Measurements from ENCODE around the gene MYRFL. TPM values are rescaled to one million over a fixed set of nuclear protein-coding genes. Genes with fewer than 3 reads are reported as not detected.

Gene MYRFL
- total RNA-seq, 1 experiment from 2014 or later, result not detected

DNA sequence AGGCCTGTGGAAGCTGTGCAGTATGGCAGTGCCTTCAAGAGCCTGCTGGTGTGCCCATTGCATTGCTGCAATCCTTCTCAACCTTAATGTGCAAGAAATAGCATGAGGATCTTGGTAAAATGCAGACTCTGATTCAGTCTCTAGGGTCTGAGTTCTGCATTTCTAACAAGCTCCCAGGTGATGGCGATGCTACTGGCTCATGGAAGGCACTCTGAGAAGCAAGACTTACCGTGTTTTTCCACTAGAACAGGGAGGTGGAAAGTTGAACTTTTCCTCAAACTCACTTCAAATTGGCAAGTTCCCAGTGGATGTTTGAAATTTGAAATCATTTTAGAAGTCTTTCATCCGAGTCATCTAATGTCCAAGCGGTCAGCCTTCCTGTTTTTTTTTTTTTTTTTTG, 55.5 kb downstream of the MYRFL start:
- Histone ChIP-seq H3K4me3 (no peak overlapping the region), H3F3A (ENCODE audit: insufficient read depth, low read depth) (no peaks in the 10 kb centered on the region), H4K20me1 (ENCODE audit: insufficient read depth) (no peaks in the 10 kb centered on the region), H3K36me3 (ENCODE audit: low read depth) (no peaks in the 10 kb centered on the region), H3K9me2 (ENCODE audit: insufficient read depth) (no peaks in the 10 kb centered on the region), H3K79me2 (ENCODE audit: low read depth) (no peaks in the 10 kb centered on the region), H3K27ac (no peak overlapping the region), H2AFZ (no peak overlapping the region), H3K4me2 (no peak overlapping the region), H3K9me3 (ENCODE audit: insufficient read depth, low read depth) (no peaks in the 10 kb centered on the region), H3K4me1 (replicated peaks; ENCODE audit: insufficient read depth) (no peaks in the 10 kb centered on the region), H3K27me3 (ENCODE audit: insufficient read depth, low read depth) (no peaks in the 10 kb centered on the region)
- TF ChIP-seq, protein P1, sequence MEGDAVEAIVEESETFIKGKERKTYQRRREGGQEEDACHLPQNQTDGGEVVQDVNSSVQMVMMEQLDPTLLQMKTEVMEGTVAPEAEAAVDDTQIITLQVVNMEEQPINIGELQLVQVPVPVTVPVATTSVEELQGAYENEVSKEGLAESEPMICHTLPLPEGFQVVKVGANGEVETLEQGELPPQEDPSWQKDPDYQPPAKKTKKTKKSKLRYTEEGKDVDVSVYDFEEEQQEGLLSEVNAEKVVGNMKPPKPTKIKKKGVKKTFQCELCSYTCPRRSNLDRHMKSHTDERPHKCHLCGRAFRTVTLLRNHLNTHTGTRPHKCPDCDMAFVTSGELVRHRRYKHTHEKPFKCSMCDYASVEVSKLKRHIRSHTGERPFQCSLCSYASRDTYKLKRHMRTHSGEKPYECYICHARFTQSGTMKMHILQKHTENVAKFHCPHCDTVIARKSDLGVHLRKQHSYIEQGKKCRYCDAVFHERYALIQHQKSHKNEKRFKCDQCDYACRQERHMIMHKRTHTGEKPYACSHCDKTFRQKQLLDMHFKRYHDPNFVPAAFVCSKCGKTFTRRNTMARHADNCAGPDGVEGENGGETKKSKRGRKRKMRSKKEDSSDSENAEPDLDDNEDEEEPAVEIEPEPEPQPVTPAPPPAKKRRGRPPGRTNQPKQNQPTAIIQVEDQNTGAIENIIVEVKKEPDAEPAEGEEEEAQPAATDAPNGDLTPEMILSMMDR (conservative IDR thresholded peaks at IDR 0.05), result no peak
- TF ChIP-seq EZH2 (IDR thresholded peaks at IDR 0.05; ENCODE audit: low read depth), result no peak
- intact Hi-C loops (cut with micrococcal nuclease; ENCODE audit: unreplicated experiment), result no loop called here
- CTCF ChIA-PET, result no interaction called here
- DNase-seq, result no peak
- POLR2A ChIA-PET (ENCODE audit: unreplicated experiment), result interaction anchor here (0.6 kb wide), 1 partner anchor 315 kb away, joined by 10 read pairs; no protein-coding TSS in a partner anchor
- BruUV-seq (replicated peaks), result no TSS peak

DNA sequence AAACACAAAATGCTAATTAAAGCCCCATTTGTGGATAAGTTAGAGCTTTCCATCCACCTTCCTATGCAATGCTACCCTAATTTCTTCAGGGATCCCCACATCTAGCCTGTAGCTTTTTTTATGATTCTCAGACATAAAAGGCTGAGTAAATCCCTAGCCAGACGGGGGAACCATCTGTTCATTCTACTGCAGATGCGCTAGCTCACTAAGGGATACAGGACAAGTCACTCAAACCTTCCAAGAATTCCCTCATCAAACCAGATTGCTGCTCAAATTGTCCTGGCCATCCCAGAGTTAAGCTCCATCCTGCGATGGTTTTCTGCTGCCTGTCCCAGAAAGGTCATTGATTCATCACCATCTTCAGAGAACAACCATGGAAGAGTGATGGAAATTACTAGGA, 56.7 kb downstream of the MYRFL start:
- POLR2A ChIA-PET (ENCODE audit: unreplicated experiment), result no interaction called here
- H3K79me2 ChIP-seq (ENCODE audit: low read depth), result no peaks in the 10 kb centered on the region
- H3K4me1 ChIP-seq (replicated peaks; ENCODE audit: insufficient read depth), result no peaks in the 10 kb centered on the region
- no TSS peak for BruUV-seq (replicated peaks)
- CTCF ChIA-PET, result interaction anchor here (0.6 kb wide), 1 partner anchor 584 kb away, joined by 3 read pairs; no protein-coding TSS in a partner anchor
- H3K27ac ChIP-seq, result no peak overlapping the region
- H3K27me3 ChIP-seq (ENCODE audit: insufficient read depth, low read depth), result no peaks in the 10 kb centered on the region
- no peak overlapping the region for H3K4me2 ChIP-seq
- H3F3A ChIP-seq (ENCODE audit: insufficient read depth, low read depth), result no peaks in the 10 kb centered on the region
- H3K36me3 ChIP-seq (ENCODE audit: low read depth), result no peaks in the 10 kb centered on the region
- no peak for DNase-seq
- no peaks in the 10 kb centered on the region for H3K9me2 ChIP-seq (ENCODE audit: insufficient read depth)
- no peaks in the 10 kb centered on the region for H4K20me1 ChIP-seq (ENCODE audit: insufficient read depth)
- TF ChIP-seq EZH2 (IDR thresholded peaks at IDR 0.05; ENCODE audit: low read depth), result no peak
- TF ChIP-seq, protein P1 (conservative IDR thresholded peaks at IDR 0.05), result no peak
- intact Hi-C loops (cut with micrococcal nuclease; ENCODE audit: unreplicated experiment), result no loop called here
- H3K9me3 ChIP-seq (ENCODE audit: insufficient read depth, low read depth), result no peaks in the 10 kb centered on the region
- H2AFZ ChIP-seq, result no peak overlapping the region
- no peak overlapping the region for H3K4me3 ChIP-seq

DNA sequence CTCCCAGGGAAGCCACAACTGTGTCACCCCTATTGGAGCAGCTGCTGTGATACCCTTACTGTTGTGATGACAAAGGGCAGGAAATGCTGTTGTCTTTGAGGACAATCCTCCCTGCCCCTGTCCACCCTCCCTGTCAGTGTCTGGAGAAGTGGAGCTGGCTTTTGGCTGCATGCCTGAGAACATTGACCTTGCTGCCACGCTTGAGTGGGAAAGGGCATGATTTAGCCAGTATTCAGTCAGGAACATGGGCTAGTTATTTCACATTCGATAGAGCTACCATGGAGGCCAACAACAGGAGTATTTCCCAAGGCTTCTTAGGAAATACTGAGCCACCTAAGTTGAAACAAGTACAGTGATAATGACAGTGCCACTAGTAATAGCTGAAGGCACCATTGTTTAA, 59.4 kb downstream of the MYRFL start:
- no peaks in the 10 kb centered on the region for H3K27me3 ChIP-seq (ENCODE audit: insufficient read depth, low read depth)

More for the DNA sequence above, 59.4 kb downstream of the MYRFL start:
- Histone ChIP-seq H3K79me2 (ENCODE audit: low read depth) (no peaks in the 10 kb centered on the region), H3K27ac (no peak overlapping the region), H2AFZ (no peak overlapping the region), H3K4me2 (no peak overlapping the region), H3K36me3 (ENCODE audit: low read depth) (no peaks in the 10 kb centered on the region), H3K9me3 (ENCODE audit: insufficient read depth, low read depth) (no peaks in the 10 kb centered on the region), H3K9me2 (ENCODE audit: insufficient read depth) (no peaks in the 10 kb centered on the region), H3F3A (ENCODE audit: insufficient read depth, low read depth) (no peaks in the 10 kb centered on the region), H3K4me3 (no peak overlapping the region), H4K20me1 (ENCODE audit: insufficient read depth) (no peaks in the 10 kb centered on the region), H3K4me1 (replicated peaks; ENCODE audit: insufficient read depth) (no peaks in the 10 kb centered on the region)
- no TSS peak for BruUV-seq (replicated peaks)
- no peak for DNase-seq
- ChIA-PET POLR2A (ENCODE audit: unreplicated experiment) (no interaction called here), CTCF (no interaction called here)
- intact Hi-C loops (cut with micrococcal nuclease; ENCODE audit: unreplicated experiment), result no loop called here
- TF ChIP-seq, protein P1 (conservative IDR thresholded peaks at IDR 0.05), result no peak
- TF ChIP-seq EZH2 (IDR thresholded peaks at IDR 0.05; ENCODE audit: low read depth), result no peak
